Small intestine (tissue), 7 donors: ENCODE measurements around the gene SOX2. TPM values are rescaled to one million over a fixed set of nuclear protein-coding genes. Genes with fewer than 3 reads are reported as not detected.

Source experiments
- DNase-seq, 2 donors: peaks; one replicate each; pipeline versions ENCODE4 v3.0.0 to v3.0.0-alpha.2; 2013
- FAIRE-seq: peaks from 2 replicates; lab custom pipeline; 2012; peaks lifted over from hg19 to GRCh38; lab: Jason Lieb, UNC
- H3K27ac ChIP-seq, 3 donors: one replicate each; pipeline ENCODE4 v1.5.1; 2013; ENCODE audit warnings: low read length in 2 of 3, mild to moderate bottlenecking in 2 of 3, control low read depth in 1 of 3, inconsistent platforms in 1 of 3, low read depth in 1 of 3, moderate library complexity in 1 of 3
- H3K27me3 ChIP-seq, 3 donors: one replicate each; pipeline ENCODE4 v1.6.1; 2013; ENCODE audit warnings: low read length in 3 of 3, inconsistent platforms in 1 of 3; ENCODE audit not compliant: control insufficient read depth in 3 of 3, insufficient read depth in 3 of 3
- H3K36me3 ChIP-seq, 3 donors: one replicate each; pipeline ENCODE4 v1.6.1; 2013; ENCODE audit warnings: low read length in 3 of 3, inconsistent platforms in 1 of 3, low read depth in 1 of 3, mild to moderate bottlenecking in 1 of 3, moderate library complexity in 1 of 3; ENCODE audit not compliant: control insufficient read depth in 3 of 3, insufficient read depth in 2 of 3
- H3K4me1 ChIP-seq, 3 donors: one replicate each; pipeline ENCODE4 v1.6.1; 2013; ENCODE audit warnings: low read length in 2 of 3, inconsistent platforms in 1 of 3, low read depth in 1 of 3, mild to moderate bottlenecking in 1 of 3, moderate library complexity in 1 of 3; ENCODE audit not compliant: control insufficient read depth in 3 of 3, insufficient read depth in 2 of 3
- H3K4me3 ChIP-seq, 3 donors: one replicate each; pipeline ENCODE4 v1.5.1; 2013; ENCODE audit warnings: low read length in 3 of 3, control low read depth in 1 of 3, inconsistent platforms in 1 of 3, low read depth in 1 of 3, mild to moderate bottlenecking in 1 of 3, moderate library complexity in 1 of 3
- H3K9me3 ChIP-seq, 2 donors: one replicate each; pipeline ENCODE4 v1.6.1; 2013; ENCODE audit warnings: low read depth in 1 of 2, low read length in 1 of 2; ENCODE audit not compliant: control insufficient read depth in 2 of 2, insufficient read depth in 1 of 2
- WGBS, 3 donors: extraction: QIAGEN DNeasy Blood & Tissue Kit; methylation state at CpG; one replicate each; pipeline ENCODE4 v1.1.7; 2013; 5-methylcytosine and 5-hydroxymethylcytosine counted together
- polyA plus RNA-seq, 4 donors: library from polyadenylated mRNA; stranded (reverse) in 3 of 4; unstranded in 1 of 4; fragments of 200-250 nt in 3 of 4; fragments of 120-200 nt in 1 of 4; gene quantifications; one replicate each; pipeline versions ENCODE4 v1.2.1 to v1.2.3, GENCODE V29; 2013
- donor health status: healthy with polysubstance abuse.
- donor health status: control.
- donor health status: control.
- donor health status: Bipolar disorder and iron deficiency.
- donor health status: healthy.

The SOX2 gene
- polyA plus RNA-seq, 4 donors = 0.22 to 1.4 TPM; not detected in 2

DNA sequence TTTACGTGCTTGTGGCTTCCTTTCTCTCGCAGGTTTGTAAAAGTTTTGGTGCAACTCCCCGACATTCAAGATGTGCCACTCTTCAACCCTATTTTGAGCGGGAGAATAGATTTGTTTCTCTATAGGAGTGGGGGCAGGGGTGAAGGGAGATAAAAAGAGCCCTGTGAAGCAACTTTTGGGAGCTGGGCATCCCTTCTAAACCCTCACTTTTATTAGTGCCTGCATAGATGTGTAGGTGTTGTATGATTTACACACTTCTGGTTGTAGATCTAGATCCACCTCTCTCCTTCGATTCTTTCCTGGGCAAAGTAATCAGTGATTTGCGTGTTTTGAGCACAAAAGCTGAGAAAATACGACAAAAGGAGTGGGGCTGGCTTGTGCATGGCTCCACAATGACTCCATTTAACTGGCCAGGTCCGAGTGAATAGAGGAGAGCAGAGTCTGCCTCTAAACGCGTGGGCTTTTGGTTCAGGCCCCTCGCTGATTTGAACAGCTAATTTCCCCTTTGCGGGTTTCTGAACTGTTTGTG is 17.7 kb downstream of the SOX2 start:
- 10 to 17% (median 13%) methylated on average over 12 of the region's 12 CpGs for WGBS, 3 donors
- H3K9me3 ChIP-seq = no peaks in the 10 kb centered on the region
- FAIRE-seq (no peak), DNase-seq (no peak)
- H3K27me3 ChIP-seq = peaks cover 2 to 63% (median 43%) of the 10 kb centered on the region in 3 donors
- H3K4me3 ChIP-seq = no peak overlapping the region
- H3K4me1 ChIP-seq = peaks cover 2 to 14% (median 10%) of the 10 kb centered on the region in 3 donors
- H3K27ac ChIP-seq = no peak overlapping the region
- no peaks in the 10 kb centered on the region for H3K36me3 ChIP-seq

GRCh38 chr3:181730316-181730715 is 18.6 kb downstream of the SOX2 start:
- Histone ChIP-seq H3K27me3 (peaks cover 2 to 54% (median 37%) of the 10 kb centered on the region in 3 donors), H3K4me1 (peaks cover 2 to 14% (median 10%) of the 10 kb centered on the region in 3 donors), H3K4me3 (no peak overlapping the region), H3K36me3 (no peaks in the 10 kb centered on the region), H3K27ac (no peak overlapping the region), H3K9me3 (no peaks in the 10 kb centered on the region)
- 15 to 27% (median 25%) methylated on average over 5 of the region's 5 CpGs for WGBS, 3 donors
- FAIRE-seq = no peak
- no peak for DNase-seq

- Histone ChIP-seq H3K9me3 (no peaks in the 10 kb centered on the region), H3K36me3 (no peaks in the 10 kb centered on the region), H3K4me1 (peaks cover 2 to 14% (median 10%) of the 10 kb centered on the region in 3 donors), H3K27ac (no peak overlapping the region), H3K4me3 (no peak overlapping the region), H3K27me3 (peaks cover 2 to 49% (median 32%) of the 10 kb centered on the region in 3 donors)
- FAIRE-seq (no peak), DNase-seq (no peak)
- WGBS, 3 donors = 77 to 83% (median 79%) methylated on average over 1 of the region's 1 CpG
These were observed 19.2 kb downstream of the SOX2 start for GRCh38 chr3:181730934-181731333.

DNA sequence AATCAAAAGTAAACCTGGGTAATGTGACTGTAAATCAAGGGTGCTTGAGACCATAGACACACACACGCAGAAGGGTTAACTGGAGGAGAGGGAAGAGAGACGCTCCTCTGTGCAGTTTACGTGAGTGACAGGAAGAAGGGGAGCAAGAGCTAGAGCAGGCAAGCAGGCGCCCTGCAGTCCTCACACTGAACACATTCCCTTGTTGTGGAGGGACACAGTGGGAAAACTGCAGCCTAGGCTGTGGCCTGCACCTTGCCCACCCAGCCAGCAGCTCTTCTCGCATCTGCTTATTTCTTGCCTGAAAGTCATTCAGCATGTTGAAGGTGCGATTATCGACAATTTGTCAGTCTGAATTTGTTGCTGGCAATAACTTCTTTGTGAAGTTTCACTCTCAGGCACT is 24.2 kb downstream of the SOX2 start:
- FAIRE-seq (no peak), DNase-seq (no peak)
- H3K27ac ChIP-seq = no peak overlapping the region
- H3K4me1 ChIP-seq = no peaks in the 10 kb centered on the region
- peaks cover 0 to 7% (median 6%) of the 10 kb centered on the region in 3 donors for H3K27me3 ChIP-seq
- H3K4me3 ChIP-seq = no peak overlapping the region
- H3K36me3 ChIP-seq = no peaks in the 10 kb centered on the region
- 64 to 75% (median 74%) methylated on average over 7 of the region's 7 CpGs for WGBS, 3 donors
- H3K9me3 ChIP-seq = no peaks in the 10 kb centered on the region

- DNase-seq (no peak), FAIRE-seq (no peak)
- 63 to 81% (median 71%) methylated on average over 5 of the region's 5 CpGs for WGBS, 3 donors
These were observed 26.8 kb downstream of the SOX2 start for GRCh38 chr3:181738551-181738950.

GRCh38 chr3:181739628-181740027 is 27.9 kb downstream of the SOX2 start:
- FAIRE-seq (no peak), DNase-seq (no peak)
- H3K9me3 ChIP-seq = no peaks in the 10 kb centered on the region
- no peak overlapping the region for H3K4me3 ChIP-seq
- no peak overlapping the region for H3K27ac ChIP-seq
- peaks cover 0 to 8% (median 7%) of the 10 kb centered on the region in 3 donors for H3K27me3 ChIP-seq
- H3K4me1 ChIP-seq = no peaks in the 10 kb centered on the region
- H3K36me3 ChIP-seq = no peaks in the 10 kb centered on the region
- WGBS, 3 donors = 72 to 81% (median 78%) methylated on average over 4 of the region's 4 CpGs

More at GRCh38 chr3:181738551-181738950, 26.8 kb downstream of the SOX2 start:
- H3K27ac ChIP-seq = no peak overlapping the region
- no peaks in the 10 kb centered on the region for H3K36me3 ChIP-seq
- no peak overlapping the region for H3K4me3 ChIP-seq
- H3K4me1 ChIP-seq = no peaks in the 10 kb centered on the region
- H3K9me3 ChIP-seq = no peaks in the 10 kb centered on the region
- H3K27me3 ChIP-seq = peaks cover 0 to 8% (median 7%) of the 10 kb centered on the region in 3 donors

- 24 to 32% (median 30%) methylated on average over 6 of the region's 6 CpGs for WGBS, 3 donors
- H3K4me1 ChIP-seq = no peaks in the 10 kb centered on the region
- no peak for FAIRE-seq
These were observed 29.7 kb downstream of the SOX2 start for GRCh38 chr3:181741417-181741816.

DNA sequence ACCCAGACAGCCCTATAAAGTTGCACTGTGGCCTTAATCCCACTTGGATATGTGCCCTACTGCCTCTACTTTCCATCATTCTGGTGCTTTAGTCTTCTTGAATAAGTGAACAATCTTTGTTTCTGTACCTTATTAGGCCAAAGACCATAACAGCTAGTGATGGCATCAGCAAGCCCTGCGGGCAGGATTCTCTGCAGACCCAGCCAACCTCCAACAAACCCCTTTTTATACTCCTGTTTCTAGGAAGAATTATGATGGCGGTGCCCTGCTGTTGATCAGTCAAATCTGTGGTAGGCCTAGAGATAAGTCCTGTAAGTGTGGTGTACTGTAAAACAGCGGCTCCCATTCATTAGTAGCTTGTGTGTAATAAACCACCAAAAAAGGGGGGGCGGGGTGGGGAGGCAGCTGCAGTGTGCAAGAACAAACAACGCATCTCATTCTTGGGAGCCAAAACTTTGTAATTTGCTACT is 40.5 kb downstream of the SOX2 start:
- Histone ChIP-seq H3K27me3 (peaks cover 0 to 4% (median 3%) of the 10 kb centered on the region in 3 donors), H3K27ac (no peak overlapping the region), H3K36me3 (no peaks in the 10 kb centered on the region), H3K9me3 (no peaks in the 10 kb centered on the region), H3K4me1 (no peaks in the 10 kb centered on the region), H3K4me3 (no peak overlapping the region)
- DNase-seq (no peak), FAIRE-seq (no peak)
- WGBS, 3 donors = 49 to 71% (median 71%) methylated on average over 5 of the region's 5 CpGs

More at GRCh38 chr3:181741417-181741816, 29.7 kb downstream of the SOX2 start:
- Histone ChIP-seq H3K27me3 (peaks cover 0 to 8% (median 3%) of the 10 kb centered on the region in 3 donors), H3K27ac (no peak overlapping the region), H3K4me3 (no peak overlapping the region), H3K9me3 (no peaks in the 10 kb centered on the region), H3K36me3 (no peaks in the 10 kb centered on the region)
- DNase-seq = no peak
